Measurements from ENCODE around the gene COL4A2. TPM values are rescaled to one million over a fixed set of nuclear protein-coding genes. Genes with fewer than 3 reads are reported as not detected.

Gene COL4A2
- total and polyA plus RNA-seq, 4 donors, result 8.0 to 45.2 (median 40.3) TPM

DNA sequence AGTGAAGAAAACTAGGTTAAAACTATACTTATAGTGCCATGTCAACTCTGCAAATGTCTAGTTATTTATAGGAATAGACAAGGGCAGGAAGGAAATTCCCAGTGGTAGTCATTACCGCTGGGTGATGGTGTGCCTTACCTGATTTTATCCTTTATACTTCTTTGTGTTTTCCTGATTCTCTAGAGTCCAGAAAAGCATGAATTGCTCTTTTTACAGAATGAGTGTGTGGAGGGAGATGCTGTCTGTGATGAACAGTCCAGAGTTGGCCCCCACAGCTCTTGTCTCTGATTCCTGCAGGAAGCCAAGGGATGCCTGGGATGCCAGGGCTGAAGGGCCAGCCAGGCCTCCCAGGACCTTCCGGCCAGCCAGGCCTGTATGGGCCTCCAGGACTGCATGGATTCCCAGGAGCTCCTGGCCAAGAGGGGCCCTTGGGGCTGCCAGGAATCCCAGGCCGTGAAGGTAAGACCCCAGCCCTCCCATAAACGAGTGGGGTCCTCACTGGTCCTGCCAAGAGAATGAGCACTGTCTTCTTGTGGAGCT lies 170.7 kb downstream of the COL4A2 start:
- DNase-seq (ENCODE audit: low spot score), result no peak

More for the DNA sequence above, 170.7 kb downstream of the COL4A2 start:
- TF ChIP-seq FOXA2 (IDR thresholded peaks at IDR 0.05) (no peak), YY1 (IDR thresholded peaks at IDR 0.05) (no peak), HNF4A (conservative IDR thresholded peaks at IDR 0.05) (no peak), FOXA1 (IDR thresholded peaks at IDR 0.05) (no peak), RAD21 (IDR thresholded peaks at IDR 0.05) (no peak), SP1 (IDR thresholded peaks at IDR 0.05) (no peak), JUND (IDR thresholded peaks at IDR 0.05) (no peak), RXRA (IDR thresholded peaks at IDR 0.05) (no peak), GABPA (IDR thresholded peaks at IDR 0.05 in 1 of 2, conservative IDR thresholded peaks at IDR 0.05 in 1 of 2) (no peak), TAF1 (conservative IDR thresholded peaks at IDR 0.05) (no peak), NR2F2 (IDR thresholded peaks at IDR 0.05) (no peak), EGR1 (IDR thresholded peaks at IDR 0.05; ENCODE audit: low read depth in 2 of 2) (no peak), HNF4G (IDR thresholded peaks at IDR 0.05) (no peak)
- TF ChIP-seq, protein P1, sequence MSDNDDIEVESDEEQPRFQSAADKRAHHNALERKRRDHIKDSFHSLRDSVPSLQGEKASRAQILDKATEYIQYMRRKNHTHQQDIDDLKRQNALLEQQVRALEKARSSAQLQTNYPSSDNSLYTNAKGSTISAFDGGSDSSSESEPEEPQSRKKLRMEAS (IDR thresholded peaks at IDR 0.05), result no peak
- TF ChIP-seq, protein P2, sequence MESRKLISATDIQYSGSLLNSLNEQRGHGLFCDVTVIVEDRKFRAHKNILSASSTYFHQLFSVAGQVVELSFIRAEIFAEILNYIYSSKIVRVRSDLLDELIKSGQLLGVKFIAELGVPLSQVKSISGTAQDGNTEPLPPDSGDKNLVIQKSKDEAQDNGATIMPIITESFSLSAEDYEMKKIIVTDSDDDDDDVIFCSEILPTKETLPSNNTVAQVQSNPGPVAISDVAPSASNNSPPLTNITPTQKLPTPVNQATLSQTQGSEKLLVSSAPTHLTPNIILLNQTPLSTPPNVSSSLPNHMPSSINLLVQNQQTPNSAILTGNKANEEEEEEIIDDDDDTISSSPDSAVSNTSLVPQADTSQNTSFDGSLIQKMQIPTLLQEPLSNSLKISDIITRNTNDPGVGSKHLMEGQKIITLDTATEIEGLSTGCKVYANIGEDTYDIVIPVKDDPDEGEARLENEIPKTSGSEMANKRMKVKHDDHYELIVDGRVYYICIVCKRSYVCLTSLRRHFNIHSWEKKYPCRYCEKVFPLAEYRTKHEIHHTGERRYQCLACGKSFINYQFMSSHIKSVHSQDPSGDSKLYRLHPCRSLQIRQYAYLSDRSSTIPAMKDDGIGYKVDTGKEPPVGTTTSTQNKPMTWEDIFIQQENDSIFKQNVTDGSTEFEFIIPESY (IDR thresholded peaks at IDR 0.05), result no peak
- TF ChIP-seq, protein P3, sequence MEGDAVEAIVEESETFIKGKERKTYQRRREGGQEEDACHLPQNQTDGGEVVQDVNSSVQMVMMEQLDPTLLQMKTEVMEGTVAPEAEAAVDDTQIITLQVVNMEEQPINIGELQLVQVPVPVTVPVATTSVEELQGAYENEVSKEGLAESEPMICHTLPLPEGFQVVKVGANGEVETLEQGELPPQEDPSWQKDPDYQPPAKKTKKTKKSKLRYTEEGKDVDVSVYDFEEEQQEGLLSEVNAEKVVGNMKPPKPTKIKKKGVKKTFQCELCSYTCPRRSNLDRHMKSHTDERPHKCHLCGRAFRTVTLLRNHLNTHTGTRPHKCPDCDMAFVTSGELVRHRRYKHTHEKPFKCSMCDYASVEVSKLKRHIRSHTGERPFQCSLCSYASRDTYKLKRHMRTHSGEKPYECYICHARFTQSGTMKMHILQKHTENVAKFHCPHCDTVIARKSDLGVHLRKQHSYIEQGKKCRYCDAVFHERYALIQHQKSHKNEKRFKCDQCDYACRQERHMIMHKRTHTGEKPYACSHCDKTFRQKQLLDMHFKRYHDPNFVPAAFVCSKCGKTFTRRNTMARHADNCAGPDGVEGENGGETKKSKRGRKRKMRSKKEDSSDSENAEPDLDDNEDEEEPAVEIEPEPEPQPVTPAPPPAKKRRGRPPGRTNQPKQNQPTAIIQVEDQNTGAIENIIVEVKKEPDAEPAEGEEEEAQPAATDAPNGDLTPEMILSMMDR (IDR thresholded peaks at IDR 0.05; ENCODE audit: low read depth, low read length, missing input control), result no peak
- TF ChIP-seq, protein P4, sequence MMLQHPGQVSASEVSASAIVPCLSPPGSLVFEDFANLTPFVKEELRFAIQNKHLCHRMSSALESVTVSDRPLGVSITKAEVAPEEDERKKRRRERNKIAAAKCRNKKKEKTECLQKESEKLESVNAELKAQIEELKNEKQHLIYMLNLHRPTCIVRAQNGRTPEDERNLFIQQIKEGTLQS (IDR thresholded peaks at IDR 0.05), result no peak
- TF ChIP-seq, protein P5, sequence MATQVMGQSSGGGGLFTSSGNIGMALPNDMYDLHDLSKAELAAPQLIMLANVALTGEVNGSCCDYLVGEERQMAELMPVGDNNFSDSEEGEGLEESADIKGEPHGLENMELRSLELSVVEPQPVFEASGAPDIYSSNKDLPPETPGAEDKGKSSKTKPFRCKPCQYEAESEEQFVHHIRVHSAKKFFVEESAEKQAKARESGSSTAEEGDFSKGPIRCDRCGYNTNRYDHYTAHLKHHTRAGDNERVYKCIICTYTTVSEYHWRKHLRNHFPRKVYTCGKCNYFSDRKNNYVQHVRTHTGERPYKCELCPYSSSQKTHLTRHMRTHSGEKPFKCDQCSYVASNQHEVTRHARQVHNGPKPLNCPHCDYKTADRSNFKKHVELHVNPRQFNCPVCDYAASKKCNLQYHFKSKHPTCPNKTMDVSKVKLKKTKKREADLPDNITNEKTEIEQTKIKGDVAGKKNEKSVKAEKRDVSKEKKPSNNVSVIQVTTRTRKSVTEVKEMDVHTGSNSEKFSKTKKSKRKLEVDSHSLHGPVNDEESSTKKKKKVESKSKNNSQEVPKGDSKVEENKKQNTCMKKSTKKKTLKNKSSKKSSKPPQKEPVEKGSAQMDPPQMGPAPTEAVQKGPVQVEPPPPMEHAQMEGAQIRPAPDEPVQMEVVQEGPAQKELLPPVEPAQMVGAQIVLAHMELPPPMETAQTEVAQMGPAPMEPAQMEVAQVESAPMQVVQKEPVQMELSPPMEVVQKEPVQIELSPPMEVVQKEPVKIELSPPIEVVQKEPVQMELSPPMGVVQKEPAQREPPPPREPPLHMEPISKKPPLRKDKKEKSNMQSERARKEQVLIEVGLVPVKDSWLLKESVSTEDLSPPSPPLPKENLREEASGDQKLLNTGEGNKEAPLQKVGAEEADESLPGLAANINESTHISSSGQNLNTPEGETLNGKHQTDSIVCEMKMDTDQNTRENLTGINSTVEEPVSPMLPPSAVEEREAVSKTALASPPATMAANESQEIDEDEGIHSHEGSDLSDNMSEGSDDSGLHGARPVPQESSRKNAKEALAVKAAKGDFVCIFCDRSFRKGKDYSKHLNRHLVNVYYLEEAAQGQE (IDR thresholded peaks at IDR 0.05), result no peak
- WGBS, result 83% methylated on average over 4 of the region's 4 CpGs
- Histone ChIP-seq H3K27ac (ENCODE audit: low read depth in 1 of 2, low read length in 2 of 2) (no peak overlapping the region), H3K4me1 (ENCODE audit: control insufficient read depth in 4 of 4, insufficient read depth in 4 of 4, low read length in 3 of 4) (no peaks in the 10 kb centered on the region), H3K4me3 (ENCODE audit: low read depth in 1 of 3, low read length in 3 of 3) (no peak overlapping the region), H3K9me3 (ENCODE audit: control insufficient read depth in 4 of 4, low read length in 3 of 4) (no peaks in the 10 kb centered on the region), H3K27me3 (ENCODE audit: control insufficient read depth in 4 of 4, insufficient read depth in 4 of 4, low read length in 3 of 4) (no peaks in the 10 kb centered on the region), H3K36me3 (ENCODE audit: control insufficient read depth in 4 of 4, insufficient read depth in 3 of 4, low read depth in 1 of 4, low read length in 3 of 4) (peaks cover 0 to 2% (median 0%) of the 10 kb centered on the region in 4 donors), H3K9ac (ENCODE audit: low read depth in 1 of 2, low read length in 2 of 2) (no peak overlapping the region)

All from liver (tissue), 9 donors.